Stimulated activated CD4-positive, alpha-beta T cell treated with anti-CD3 and anti-CD28 coated beads, TNF-alpha, amount 100 ng/mL, for 4 hours (primary cell): Measurements from ENCODE around the gene ACTR1A.
A peak's percentile ranks its signal among the peaks of the same experiment; 100 is the strongest.
"Not testable (repeated sequence)": the region's sequence is repeated elsewhere in the genome, so short reads cannot be mapped to it uniquely, and the experiment has no call there.

Experiments used
- DNase-seq, 3 experiments: peaks; one replicate each; pipeline ENCODE4 v3.0.0-alpha.2; 2020; ENCODE audit warnings: low read depth in 3 of 3

The ACTR1A gene

DNA sequence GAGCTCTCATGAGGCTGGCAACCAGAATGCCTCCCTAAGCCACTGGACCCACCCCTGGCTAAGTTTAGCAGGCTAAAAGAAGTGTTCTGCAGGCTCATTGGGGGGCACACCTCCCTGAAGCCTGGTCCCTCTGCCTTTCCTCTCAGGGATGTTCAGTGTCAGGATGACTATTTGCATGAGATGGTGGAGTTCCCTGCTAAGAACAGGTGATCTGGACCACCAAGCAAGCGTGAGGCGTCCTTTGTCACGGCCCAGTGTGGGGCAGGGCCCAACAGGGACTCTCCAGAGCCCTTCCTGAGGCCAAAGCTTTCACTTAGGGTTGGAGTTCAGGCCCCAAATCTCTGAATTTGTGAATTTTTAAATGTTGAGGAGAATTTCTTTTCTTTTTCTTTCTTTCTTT is 13.2 kb upstream of the ACTR1A start:
- DNase-seq = no peak

DNA sequence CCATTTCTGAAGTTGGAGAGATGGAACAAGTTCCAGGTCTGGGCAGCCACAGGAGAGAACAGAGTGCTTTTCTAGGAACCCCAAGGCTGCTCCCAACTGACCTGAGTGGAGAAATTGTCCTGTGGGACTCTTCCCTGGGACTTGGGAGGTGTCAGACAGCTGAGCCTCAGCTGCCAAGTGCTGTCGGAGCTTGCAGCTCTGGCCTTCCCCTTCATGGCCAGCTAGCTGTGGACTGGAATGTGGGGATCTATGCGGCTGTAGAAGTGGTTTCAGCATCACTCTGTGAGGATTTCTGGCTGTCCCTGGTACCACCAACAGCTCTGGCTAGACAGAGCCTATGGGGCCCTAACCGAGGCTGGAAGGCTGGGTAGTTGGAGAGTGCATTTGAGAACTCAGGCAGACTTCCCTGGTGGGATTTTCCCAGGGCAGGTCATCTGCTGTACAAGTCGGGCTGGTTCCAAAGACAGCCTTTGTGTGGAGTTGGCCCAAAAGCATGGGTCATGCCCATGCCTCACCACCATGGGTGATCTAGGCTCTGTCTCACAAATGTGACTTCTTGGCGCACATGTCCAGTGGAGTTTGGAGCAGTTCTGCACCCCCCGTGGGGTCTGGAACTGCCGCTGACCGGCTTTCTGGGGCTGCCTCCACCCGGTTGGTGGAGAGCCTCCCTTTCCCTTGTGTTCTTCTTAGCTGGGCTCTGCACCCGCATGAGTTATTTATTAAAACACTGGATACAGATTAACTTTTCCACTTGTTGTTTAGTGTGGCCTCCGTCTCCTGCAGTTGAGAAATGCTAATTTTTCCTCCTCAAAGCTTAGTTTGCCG is 12.2 kb upstream of the ACTR1A start:
- DNase-seq = no peak

DNA sequence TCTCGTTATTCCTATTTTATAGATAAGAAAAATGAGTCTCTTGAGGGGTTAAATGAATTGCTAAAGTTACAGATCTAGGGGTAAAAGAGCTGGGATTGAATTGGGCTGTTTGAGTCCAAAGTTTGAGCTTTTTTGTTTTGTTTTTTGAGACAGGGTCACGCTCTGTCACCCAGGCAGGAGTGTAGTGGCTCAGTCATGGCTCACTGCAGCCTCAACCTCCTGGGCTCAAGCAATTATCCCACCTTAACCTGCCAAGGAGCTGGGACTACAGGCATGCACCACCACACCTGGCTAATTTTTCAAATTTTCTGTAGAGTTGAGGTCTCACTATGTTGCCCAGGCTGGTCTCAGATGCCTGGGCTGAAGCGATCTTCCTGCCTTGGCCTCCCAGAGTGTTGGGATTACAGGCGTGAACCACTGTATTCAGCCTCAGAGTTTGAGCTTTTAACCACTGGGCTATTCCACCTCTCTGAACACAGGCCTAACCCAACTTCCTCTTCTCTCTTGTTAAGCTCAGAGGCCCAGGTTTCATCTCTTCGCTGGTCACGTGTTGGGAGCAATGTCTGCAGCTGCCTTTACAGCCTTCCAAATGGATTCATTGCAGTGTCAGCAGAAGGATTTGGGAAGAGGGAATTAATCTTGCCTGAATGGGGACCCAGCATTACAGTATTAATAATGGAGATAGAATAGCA is 9.2 kb upstream of the ACTR1A start:
- no peak for DNase-seq

DNA sequence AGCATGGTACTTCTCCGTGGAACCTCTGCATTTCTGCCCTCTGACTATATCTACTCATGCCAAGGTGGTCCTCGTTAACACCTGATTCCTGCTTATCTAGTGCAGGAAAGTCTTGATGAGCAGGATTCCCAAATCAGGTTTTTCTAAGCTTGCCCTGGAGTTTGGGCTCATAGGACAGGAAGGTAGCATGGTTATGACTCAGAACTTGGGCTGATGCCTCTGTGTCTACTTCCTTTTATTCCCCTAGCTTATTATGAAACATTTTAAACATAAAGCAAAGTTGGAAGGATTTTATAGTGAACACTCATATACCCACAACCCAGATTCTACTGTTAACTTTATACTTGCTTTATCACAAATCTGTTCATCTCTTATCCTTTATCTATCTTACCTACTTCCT is 6.9 kb upstream of the ACTR1A start:
- no peak for DNase-seq

DNA sequence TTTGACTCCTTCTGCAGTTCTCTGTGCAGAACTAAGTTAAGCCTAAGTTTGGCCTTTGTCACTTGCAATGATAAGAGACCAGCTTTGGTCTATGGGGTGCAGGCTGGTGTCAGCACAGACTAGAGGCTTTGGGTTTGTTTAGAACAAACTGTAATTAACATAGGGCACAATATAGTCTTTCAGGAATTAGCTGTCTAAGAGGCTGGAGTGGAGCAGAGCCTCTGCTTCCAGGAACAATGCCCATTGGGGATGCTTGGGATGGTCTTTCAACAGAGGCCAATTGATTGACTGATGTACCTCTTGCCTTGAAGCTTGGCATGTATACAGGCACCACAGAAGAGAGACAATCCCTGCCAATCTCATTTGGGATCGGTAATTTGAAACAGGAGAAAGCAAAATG is 6.0 kb upstream of the ACTR1A start:
- DNase-seq = no peak

DNA sequence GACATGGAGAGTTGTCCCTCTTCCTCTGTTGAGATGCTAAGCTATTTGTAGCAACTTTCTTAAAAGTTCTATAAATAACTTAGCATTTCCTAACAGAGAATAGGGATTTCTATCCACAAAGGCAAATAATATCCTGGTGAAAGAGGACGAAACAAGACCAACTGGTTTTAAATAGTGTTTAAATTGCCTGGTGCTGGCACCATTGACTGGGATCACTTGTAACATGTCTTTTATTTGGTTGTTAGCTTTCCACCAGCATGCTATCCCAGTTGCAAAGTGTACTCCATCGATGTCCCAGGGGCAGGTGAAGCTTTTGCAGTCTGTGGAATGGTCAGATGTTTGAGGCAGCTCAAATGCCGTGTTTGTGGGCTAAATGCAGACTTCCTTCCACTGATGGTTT is 5.0 kb upstream of the ACTR1A start:
- DNase-seq = no peak

DNA sequence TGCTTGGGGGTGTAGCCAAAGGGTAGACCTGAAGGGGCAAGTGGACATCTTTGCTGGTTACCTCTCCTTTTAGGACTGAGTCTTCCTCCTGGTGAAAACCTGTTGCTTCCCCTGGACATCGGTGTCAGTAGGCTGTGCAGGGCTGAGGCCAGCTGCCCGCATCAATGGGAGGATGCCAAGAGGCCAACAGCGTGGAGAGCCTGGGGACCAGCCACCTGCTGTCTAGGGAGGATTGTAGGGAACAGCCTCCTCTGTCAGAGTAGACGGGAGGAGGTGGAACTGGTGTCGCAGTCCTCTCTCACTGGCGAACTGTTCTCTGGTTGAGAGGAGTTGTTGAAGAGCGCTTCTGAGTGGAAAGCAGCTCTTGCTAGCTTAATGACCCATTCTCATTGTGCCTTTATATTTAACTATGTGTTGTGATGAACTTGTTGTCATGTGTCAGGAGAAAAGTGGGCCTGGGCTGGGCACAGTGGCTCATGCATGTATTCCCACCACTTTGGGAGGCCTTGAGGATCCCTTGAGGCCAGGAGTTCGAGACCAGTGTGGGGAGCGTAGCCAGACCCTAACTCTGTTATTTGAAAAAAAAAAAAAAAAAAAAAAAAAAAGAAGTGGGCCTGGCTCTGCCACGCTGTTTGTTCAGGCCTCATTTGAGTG is 3.1 kb upstream of the ACTR1A start:
- no peak for DNase-seq

DNA sequence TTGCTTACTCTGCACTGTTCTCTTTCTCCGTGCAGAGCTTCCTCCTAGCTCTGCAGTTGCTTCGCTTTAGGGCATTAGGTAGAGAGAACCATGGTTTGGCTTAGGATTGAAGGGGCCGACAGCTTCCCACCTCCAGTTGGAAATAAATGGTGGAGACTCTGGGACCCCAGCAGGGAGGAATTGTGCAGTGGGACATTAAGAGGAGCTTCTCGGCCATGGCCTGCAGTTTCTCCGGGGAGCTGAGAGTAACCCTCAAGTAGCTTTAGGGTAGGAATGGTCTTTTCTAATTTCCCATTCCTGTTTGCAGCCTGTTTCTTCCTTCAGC is 2.4 kb upstream of the ACTR1A start:
- DNase-seq = no peak

DNA sequence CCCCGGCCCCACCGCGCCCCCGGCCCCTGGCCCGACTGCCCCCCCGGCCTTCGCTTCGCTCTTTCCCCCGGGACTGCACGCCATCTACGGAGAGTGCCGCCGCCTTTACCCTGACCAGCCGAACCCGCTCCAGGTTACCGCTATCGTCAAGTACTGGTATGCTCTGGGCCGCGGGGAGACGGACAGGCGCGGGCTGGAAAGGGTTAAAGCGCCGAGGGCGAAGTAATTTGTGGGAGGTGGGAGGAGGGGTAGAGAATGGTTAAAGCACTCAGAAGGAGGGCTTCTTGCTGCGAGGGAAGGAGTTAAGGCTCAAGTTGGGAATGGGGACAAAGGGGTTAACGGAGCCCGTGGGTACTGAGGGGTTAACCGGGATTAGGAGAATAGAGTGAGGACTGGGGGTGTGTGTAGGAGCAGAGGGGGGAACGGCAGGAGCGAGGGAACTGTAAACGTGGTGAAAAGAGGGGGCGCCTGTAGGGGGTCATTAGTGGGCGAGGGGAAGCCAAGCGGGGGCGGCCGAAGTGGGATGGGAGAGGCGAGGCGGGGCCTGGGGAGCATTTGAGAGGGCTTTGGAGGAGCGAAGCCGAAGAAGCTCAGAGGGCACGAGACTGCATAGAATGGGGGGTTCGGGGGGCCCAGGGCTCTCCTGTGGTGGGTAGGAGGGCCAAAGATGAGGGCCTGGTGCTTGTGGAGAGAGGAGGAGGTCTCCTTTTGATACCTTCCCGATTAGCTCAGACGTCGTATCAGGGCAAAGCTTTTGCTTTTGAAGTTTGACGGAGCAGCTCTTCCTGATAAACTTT is 1.9 kb upstream of the ACTR1A start:
- peak in 2 of 3 experiments; percentile 17 to 20 for DNase-seq

DNA sequence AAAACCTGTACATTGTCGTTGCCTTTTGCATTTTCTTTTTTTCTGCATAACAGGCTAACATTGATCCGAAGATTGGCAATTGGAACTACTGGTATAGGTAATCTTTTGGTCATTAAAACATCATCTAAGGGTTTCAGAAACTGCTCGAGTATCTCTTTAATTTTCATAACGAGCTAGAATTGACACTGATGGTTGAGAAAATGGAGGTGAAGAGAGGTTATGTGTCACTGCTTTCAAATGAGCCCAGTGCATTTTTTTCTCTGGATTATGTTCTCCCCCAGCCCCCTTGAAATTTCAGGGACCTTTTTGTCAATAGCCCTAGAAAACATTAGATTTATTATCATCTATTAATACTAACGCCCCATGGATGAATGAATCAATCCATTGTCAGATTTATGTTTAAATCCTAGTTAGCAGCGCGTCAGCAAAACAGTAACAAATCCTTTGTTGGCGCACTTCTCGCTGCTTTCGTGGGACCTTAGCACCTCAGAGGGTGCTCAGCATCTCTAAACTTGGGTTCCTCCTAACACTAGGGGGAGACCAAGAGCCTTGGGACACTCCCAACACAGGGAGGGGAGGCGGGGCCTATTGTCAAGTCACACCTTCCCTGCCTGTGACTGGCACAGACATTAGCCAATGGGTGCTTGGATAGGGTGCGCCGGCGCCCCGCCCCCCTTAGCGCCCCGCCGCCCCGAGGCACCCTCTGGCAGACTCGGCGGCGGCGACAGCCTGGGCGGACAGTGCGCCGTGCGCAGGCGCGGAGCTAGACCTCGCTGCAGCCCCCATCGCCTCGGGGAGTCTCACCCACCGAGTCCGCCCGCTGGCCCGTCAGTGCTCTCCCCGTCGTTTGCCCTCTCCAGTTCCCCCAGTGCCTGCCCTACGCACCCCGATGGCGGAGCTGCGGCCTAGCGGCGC is 1.0 kb upstream of the ACTR1A start, which contains the start of gene SUFU:
TSS of gene SUFU (plus strand) at position 709 of the 915 bp plus-strand sequence. CDS start at position 890, 181 bp downstream.
- DNase-seq = peak; percentile 91 to 98 (median 97)

DNA sequence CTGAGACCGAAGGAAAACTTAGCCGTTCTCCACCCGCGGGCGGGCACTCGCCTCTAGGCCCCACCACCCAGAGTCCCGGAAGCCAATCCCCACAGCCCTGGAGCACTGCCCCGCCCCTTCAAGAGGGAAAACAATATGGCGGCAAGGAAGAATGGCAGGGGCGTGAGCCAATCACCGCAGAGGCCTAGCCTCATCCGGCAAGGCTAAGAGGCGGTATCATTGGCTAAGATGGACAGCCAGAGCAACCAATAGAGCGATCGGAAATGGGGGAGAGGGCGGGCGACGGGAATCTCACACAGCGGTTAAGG is 529 bp downstream of the ACTR1A start:
- DNase-seq = peak; percentile 89 to 97 (median 97)

DNA sequence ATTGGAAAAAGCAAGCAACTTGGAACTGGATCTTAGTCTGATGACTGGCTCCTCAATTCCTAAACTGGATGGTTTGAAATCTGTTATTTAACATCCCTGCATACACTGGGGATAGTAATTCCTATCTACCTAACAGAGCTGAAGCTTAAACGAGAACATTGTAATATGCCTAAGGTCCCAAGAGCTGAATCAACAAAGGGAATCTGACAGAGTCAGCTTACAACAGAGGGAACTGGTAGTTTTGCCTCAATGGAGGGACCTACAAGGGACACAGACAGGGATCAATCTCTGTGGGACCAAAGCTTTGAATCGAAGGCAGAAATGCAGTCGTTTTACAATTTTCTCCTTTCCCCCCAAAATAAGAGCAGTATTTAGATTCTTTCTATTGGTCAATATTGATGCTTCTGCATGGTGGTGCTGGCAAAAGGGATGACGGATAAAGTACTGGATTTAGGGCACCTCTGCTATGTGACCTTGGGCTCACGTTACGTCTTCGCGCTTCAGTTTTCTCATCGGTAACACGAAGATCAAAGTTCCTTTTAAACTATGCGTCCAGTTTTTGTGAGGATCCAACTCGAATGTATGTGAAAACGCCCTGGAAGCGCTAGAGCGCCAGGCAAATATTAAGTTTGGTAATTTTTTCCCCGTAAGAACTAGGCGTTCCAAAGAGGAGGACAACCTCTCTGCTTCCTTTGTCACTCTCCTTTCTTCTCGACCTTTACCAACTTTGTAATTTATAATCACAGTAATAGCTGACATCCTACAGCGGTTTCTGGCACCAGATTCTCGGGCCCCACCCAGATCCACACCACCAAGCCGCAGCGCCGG is 1.1 kb downstream of the ACTR1A start:
- no peak for DNase-seq

DNA sequence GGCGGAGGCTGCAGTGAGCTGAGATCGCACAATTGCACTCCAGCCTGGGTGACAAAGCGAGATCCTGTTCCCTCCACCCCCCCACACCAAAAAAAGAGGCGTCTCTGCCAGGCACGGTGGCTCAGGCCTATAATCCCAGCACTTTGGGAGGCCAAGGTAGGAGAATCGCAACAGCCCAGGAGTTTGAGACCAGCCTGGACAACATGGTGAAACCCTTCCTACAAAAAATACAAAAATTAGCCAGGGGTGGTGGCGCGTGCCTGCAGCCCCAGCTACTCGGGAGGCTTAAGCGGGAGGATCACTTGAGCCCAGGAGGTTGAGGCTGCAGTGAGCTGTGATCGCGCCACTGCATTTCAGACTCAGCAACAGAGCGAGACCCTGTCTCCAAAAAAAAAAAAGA is 1.8 kb downstream of the ACTR1A start:
- DNase-seq = not testable (repeated sequence)

DNA sequence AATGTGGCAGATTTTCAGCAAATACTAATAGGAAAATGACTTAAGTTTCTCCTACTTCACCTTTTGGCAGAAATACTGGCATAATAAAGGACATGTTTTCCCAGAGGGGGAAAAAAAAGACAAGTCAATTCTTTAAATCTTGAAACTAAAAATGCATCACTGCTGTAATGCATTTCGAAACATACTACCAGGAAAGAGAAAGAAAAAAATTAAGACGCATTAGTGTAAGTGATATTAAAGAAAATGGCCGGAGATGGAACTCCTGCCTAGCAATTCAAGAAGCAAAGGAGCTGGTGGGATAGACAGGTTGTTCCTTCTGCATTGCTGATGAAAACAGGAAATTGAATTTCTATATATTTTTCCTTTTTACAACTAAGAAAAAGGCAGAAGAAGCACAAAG is 3.2 kb downstream of the ACTR1A start:
- no peak for DNase-seq

DNA sequence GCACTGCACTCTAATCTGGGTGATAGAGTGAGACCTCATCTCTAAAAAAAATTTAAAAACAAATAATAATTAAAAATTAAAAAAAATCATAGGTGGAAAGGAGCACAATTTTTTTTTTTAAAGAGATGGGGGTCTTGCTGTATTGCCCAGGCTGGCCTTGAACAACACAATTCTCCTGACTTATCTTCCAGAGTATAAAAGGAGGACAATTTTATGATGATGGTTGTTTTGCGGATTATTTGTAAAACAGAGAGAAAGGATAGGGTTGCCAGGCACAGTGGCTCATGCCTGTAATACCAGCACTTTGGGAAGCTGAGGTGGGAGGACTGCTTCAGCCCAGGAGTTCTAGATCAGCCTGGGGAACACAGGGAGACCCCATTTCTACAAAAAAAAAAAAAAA is 5.0 kb downstream of the ACTR1A start:
- no peak for DNase-seq

DNA sequence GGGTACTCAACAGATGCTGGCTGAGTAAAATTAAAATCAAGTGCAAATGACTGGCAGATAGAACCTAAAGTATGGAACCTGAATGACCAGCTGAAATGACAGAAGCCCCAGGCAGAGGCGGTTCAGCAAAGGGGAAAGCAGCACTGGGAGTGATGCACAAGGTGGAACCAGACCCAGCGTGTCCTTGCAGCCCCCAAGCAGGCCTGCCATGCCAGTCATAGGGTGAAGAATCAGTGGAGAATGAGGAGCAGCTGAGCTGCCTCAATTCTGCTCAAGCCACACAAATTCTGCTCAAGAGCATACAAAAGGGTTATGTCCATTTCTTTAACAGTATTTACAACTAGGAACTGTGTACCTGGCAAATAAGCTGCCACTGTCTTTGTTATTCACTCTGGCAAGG is 8.7 kb downstream of the ACTR1A start:
- DNase-seq = no peak

DNA sequence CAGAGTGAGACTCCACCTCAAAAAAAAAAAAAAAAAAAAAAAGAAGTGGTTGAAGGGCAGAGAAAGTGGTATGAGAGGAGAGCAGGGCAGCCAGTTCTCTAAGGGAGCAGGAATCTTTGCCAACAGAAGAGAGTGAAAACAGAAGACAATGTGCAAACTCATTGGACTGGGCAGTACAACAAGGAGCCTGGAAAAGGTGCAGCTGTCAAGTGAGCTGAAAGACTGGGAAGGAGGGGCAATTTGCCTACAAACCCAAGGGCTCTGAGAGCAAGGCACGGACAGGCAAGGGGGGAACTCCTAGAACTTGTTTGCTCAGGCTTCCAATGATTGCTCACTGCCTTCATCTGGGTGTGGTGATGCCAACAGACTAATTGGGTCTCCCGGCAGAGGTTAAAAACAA is 9.5 kb downstream of the ACTR1A start:
- DNase-seq = no peak

DNA sequence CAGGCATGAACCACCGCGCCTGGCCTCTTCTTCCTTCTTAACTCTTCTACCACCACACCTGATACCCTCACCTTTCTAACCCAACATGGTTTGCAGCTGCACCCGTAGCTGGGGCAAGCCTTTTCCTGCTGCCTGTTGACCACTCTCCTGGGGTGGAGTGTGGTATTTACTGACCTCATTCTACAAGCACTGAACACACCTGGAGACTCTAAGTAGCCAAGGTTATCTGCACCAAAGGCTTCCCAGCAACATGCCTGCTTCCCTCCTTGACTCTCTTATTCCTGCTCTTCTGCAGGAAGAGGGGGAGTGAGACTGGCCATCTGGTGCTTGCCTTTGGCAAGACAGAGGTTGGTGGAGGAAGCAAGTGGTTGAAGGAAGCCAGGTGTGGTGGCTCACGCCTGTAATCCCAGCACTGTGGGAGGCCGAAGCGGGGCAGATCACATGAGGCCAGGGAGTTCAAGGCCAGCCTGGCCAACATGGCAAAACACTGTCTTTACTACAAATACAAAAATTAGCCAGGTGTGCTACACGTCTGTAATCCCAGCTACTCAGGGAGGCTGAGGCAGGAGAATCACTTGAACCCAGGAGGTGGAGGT is 10.1 kb downstream of the ACTR1A start:
- no peak for DNase-seq

DNA sequence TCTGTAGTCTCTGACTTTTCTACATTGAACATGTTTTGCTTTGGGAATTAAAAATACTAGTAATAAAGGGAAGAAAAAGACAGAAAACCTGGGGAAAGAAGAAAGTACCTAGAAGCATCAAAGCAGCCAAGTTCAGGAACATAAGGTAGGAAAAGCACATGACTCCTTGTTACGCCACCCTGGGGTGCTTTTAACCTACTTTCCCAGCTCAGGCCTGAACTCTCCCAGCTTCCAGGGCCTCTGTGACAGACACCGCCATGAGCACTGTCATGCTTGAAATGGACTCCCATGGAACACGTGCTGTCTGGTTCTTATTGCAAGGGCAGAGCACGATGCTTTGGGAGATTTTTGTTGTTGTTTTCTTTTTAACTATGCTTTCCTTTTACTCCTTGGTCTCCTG is 11.4 kb downstream of the ACTR1A start:
- no peak for DNase-seq
